NCI-H1417 (cell line): ENCODE measurements around the gene OR8D2.
A peak's percentile ranks its signal among the peaks of the same experiment; 100 is the strongest.
"Not testable (repeated sequence)": the region's sequence is repeated elsewhere in the genome, so short reads cannot be mapped to it uniquely, and the experiment has no call there.

Source experiments
- DNase-seq, 3 experiments: peaks; one replicate each; lab custom pipeline; 2025; lab: John Stamatoyannopoulos, UW

OR8D2 gene

GRCh38 chr11:124285610-124286344 is 34.2 kb downstream of the OR8D2 start:
- DNase-seq, result no peak

- DNase-seq, result no peak
Observed at GRCh38 chr11:124278261-124278660, 41.7 kb downstream of the OR8D2 start.

- DNase-seq, result peak in 2 of 3 experiments; percentile 18 to 56
Observed at GRCh38 chr11:124277804-124278203, 42.2 kb downstream of the OR8D2 start.

- DNase-seq, result no peak
Observed at GRCh38 chr11:124277207-124277606, 42.8 kb downstream of the OR8D2 start.

GRCh38 chr11:124276081-124276480 is 43.9 kb downstream of the OR8D2 start:
- DNase-seq, result no peak

- no peak for DNase-seq
Observed at GRCh38 chr11:124274000-124274399, 46.0 kb downstream of the OR8D2 start.

GRCh38 chr11:124270886-124271285 is 49.1 kb downstream of the OR8D2 start:
- DNase-seq, result not testable (repeated sequence)
